Activated CD4-positive, alpha-beta T cell treated with anti-CD3 and anti-CD28 coated beads, Interleukin-2, amount 50 U/mL, for 24 hours (primary cell): Measurements from ENCODE around the gene OR5AU1.
A peak's percentile ranks its signal among the peaks of the same experiment; 100 is the strongest.

Experiments used
- DNase-seq, 2 donors: peaks; one replicate each; pipeline ENCODE4 v3.0.0-alpha.2; 2020; ENCODE audit warnings: low read depth in 1 of 2, low spot score in 1 of 2

The OR5AU1 gene

GRCh38 chr14:21107283-21107800, 48.5 kb downstream of the OR5AU1 start:
- DNase-seq = no peak

- DNase-seq = peak in 1 of 2 donors; percentile 66
Observed at GRCh38 chr14:21106498-21107282, 49.2 kb downstream of the OR5AU1 start.

- no peak for DNase-seq
Observed at GRCh38 chr14:21106176-21106497, 49.7 kb downstream of the OR5AU1 start.

- DNase-seq = no peak
Observed at GRCh38 chr14:21105095-21105494, 50.8 kb downstream of the OR5AU1 start.
